ENCODE data around the gene VARS2. TPM values are rescaled to one million over a fixed set of nuclear protein-coding genes. Genes with fewer than 3 reads are reported as not detected.

The VARS2 gene
- total and polyA plus RNA-seq, 9 of the 15 experiments (the other 6 are each of a cell fraction or from before 2014, with no cell fraction given), result 1.6 to 53.6 (median 29.9) TPM

DNA sequence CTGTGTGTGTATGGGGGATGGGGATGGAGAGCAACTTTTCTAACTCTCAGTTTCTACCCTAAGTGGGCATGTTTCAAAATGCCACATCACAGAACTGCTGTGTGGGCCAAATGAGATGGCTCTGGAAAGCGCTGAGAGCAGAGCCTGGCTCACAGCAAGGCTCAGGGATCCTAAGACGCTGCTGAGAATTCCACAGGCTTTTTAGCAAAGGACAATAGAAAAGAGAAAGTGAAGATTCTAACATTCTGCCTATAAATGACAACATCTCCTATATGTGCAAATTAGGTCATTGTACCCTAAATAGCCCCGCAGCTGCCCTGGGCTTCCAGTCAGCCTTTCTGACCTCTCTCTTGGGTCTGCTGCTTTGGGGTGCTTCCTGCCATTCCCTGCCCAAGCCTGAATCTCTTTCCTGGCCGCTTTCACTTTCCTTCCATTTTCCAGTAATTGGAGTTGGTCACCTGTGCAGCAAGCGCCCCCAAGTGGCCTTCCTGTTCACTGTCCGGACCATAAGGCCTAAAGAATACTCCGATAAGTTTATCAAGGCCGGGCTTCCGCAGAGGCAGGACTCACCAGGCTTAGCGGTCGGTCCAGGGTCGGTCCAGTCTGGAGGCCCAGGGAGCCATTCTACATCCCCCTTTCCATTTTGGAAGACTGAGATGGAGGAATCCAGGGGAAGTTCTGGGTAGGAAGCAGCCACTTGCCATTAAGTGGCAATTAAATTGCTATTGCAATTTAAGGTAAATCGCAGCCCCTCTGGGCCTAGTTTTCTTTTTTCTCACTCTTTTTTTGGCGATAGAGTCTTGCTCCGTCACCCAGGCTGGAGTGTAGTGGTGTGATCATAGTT lies 36.4 kb upstream of the VARS2 start (continued):
- TF ChIP-seq, protein P1, sequence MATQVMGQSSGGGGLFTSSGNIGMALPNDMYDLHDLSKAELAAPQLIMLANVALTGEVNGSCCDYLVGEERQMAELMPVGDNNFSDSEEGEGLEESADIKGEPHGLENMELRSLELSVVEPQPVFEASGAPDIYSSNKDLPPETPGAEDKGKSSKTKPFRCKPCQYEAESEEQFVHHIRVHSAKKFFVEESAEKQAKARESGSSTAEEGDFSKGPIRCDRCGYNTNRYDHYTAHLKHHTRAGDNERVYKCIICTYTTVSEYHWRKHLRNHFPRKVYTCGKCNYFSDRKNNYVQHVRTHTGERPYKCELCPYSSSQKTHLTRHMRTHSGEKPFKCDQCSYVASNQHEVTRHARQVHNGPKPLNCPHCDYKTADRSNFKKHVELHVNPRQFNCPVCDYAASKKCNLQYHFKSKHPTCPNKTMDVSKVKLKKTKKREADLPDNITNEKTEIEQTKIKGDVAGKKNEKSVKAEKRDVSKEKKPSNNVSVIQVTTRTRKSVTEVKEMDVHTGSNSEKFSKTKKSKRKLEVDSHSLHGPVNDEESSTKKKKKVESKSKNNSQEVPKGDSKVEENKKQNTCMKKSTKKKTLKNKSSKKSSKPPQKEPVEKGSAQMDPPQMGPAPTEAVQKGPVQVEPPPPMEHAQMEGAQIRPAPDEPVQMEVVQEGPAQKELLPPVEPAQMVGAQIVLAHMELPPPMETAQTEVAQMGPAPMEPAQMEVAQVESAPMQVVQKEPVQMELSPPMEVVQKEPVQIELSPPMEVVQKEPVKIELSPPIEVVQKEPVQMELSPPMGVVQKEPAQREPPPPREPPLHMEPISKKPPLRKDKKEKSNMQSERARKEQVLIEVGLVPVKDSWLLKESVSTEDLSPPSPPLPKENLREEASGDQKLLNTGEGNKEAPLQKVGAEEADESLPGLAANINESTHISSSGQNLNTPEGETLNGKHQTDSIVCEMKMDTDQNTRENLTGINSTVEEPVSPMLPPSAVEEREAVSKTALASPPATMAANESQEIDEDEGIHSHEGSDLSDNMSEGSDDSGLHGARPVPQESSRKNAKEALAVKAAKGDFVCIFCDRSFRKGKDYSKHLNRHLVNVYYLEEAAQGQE (IDR thresholded peaks at IDR 0.05; ENCODE audit: borderline replicate concordance), result peak; percentile 95
- TF ChIP-seq, protein P1 (CRISPR knock-in tag; IDR thresholded peaks at IDR 0.05; ENCODE audit: low read depth), result no peak
- TF ChIP-seq NFE2 (IDR thresholded peaks at IDR 0.05; ENCODE audit: low read depth), result no peak
- no peak for TF ChIP-seq TRIM24 (IDR thresholded peaks at IDR 0.05)
- TF ChIP-seq KLF1 (tag; IDR thresholded peaks at IDR 0.05), result no peak
- 0 out of 2 replicates have a peak, but pooled peaks have one; percentile 35 for TF ChIP-seq FOXP1 (CRISPR knock-in tag; IDR thresholded peaks at IDR 0.05)
- TF ChIP-seq, protein P2, sequence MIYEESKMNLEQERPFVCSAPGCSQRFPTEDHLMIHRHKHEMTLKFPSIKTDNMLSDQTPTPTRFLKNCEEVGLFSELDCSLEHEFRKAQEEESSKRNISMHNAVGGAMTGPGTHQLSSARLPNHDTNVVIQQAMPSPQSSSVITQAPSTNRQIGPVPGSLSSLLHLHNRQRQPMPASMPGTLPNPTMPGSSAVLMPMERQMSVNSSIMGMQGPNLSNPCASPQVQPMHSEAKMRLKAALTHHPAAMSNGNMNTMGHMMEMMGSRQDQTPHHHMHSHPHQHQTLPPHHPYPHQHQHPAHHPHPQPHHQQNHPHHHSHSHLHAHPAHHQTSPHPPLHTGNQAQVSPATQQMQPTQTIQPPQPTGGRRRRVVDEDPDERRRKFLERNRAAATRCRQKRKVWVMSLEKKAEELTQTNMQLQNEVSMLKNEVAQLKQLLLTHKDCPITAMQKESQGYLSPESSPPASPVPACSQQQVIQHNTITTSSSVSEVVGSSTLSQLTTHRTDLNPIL (CRISPR knock-in tag; IDR thresholded peaks at IDR 0.05), result 0 out of 2 replicates have a peak, but pooled peaks have one; percentile 20
- no peak for TF ChIP-seq HNRNPK (IDR thresholded peaks at IDR 0.05; ENCODE audit: low read depth, low read length, poor library complexity, severe bottlenecking)
- peak; percentile 65; the same call in 1 of the 2 replicates for TF ChIP-seq SOX6 (IDR thresholded peaks at IDR 0.05)
- 0 out of 4 replicates have a peak, but pooled peaks of 1 of the 2 experiments have one; percentile 13 for TF ChIP-seq SIN3A (IDR thresholded peaks at IDR 0.05; ENCODE audit: borderline replicate concordance in 2 of 2, control insufficient read depth in 1 of 2, low read depth in 2 of 2, low read length in 2 of 2)
- TF ChIP-seq MCM5 (IDR thresholded peaks at IDR 0.05; ENCODE audit: low read depth), result no peak
- TF ChIP-seq ZFP1 (CRISPR knock-in tag; IDR thresholded peaks at IDR 0.05), result no peak
- TF ChIP-seq C11orf30 (IDR thresholded peaks at IDR 0.05; ENCODE audit: low read depth), result 0 out of 2 replicates have a peak, but pooled peaks have one; percentile 23
- peak; percentile 71 for TF ChIP-seq E2F8 (IDR thresholded peaks at IDR 0.05; ENCODE audit: low read depth, partially characterized antibody)
- no peak for TF ChIP-seq PRMT5 (CRISPR knock-in tag; IDR thresholded peaks at IDR 0.05)

Data from K562 (cell line).